HL-60 (cell line): ENCODE data around the gene SLC38A1.
A peak's percentile ranks its signal among the peaks of the same experiment; 100 is the strongest.

Source experiments
- DNase-seq, 2 experiments: peaks; one replicate each; pipeline ENCODE4 v3.0.0-alpha.2; 2010 to 2020; ENCODE audit warnings: low read depth in 1 of 2, low spot score in 1 of 2
- H3K27ac ChIP-seq: fragments of 250-450 bp; sonication (Bioruptor Pico); replicated peaks from 2 replicates; pipeline ENCODE4 v1.5.1; 2020; ENCODE audit warnings: mild to moderate bottlenecking, moderate library complexity
- H3K27me3 ChIP-seq: fragments of 250-450 bp; sonication (Bioruptor Pico); 2 replicates; pipeline ENCODE4 v1.5.1; 2021; ENCODE audit warnings: mild to moderate bottlenecking, moderate library complexity; ENCODE audit not compliant: insufficient read depth, poor library complexity, severe bottlenecking
- H3K4me3 ChIP-seq: replicated peaks from 2 replicates; pipeline ENCODE4 v1.5.1; 2011; ENCODE audit warnings: mild to moderate bottlenecking, control low read depth, low read length; ENCODE audit not compliant: insufficient read depth
- GABPA ChIP-seq: IDR thresholded peaks from 2 replicates; pipeline ENCODE4 v1.6.1; 2012; ENCODE audit warnings: low read depth
- POLR2AphosphoS5 ChIP-seq: IDR thresholded peaks from 2 replicates; pipeline ENCODE4 v1.6.1; 2012; ENCODE audit warnings: low read depth
- SPI1 ChIP-seq: IDR thresholded peaks from 2 replicates; pipeline ENCODE4 v1.6.1; 2012; ENCODE audit warnings: low read depth, mild to moderate bottlenecking, borderline replicate concordance
- TF ChIP-seq, protein P1 (sequence below): IDR thresholded peaks from one replicate; pipeline ENCODE4 v1.5.1; 2011; ENCODE audit warnings: low read length, control low read depth, inconsistent platforms; ENCODE audit not compliant: insufficient read depth
- TF ChIP-seq, protein P2 (sequence below): IDR thresholded peaks from 2 replicates; pipeline ENCODE4 v1.6.1; 2012; ENCODE audit warnings: low read depth; ENCODE audit not compliant: insufficient replicate concordance

Gene SLC38A1

DNA sequence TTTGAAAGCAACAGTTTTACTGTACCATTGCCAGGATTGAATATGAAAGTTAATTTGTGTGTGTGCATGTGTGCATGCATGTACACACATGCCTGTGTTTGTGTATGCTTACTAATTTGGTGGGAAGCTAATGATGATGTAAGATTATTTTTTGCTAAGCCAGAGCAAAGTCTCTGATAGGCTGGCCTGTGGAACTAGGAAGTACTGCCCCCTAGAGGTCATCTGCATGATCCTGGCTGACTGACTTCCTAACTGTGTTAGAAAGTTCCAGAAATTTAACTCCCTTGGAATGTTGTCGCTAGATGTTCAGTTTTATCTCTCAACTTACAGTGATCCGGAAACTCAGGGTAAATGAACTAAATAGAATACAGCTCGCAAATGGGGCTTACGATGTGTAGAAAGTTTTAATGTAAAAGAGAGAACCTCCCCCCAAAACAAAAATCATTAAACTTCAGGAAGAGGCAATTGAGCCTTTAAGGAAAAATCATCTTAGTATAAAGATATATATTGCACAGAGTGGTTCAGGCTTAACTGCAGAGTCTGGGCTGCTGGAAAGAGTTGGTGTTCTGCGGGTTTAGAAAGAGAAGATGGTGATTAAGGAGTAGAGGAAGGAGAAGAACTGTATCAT lies 34.3 kb upstream of the SLC38A1 start:
- Histone ChIP-seq H3K27ac (no peak overlapping the region), H3K4me3 (no peak overlapping the region), H3K27me3 (no peaks in the 10 kb centered on the region)
- DNase-seq, result peak; percentile 41 to 61
- TF ChIP-seq, protein P1, sequence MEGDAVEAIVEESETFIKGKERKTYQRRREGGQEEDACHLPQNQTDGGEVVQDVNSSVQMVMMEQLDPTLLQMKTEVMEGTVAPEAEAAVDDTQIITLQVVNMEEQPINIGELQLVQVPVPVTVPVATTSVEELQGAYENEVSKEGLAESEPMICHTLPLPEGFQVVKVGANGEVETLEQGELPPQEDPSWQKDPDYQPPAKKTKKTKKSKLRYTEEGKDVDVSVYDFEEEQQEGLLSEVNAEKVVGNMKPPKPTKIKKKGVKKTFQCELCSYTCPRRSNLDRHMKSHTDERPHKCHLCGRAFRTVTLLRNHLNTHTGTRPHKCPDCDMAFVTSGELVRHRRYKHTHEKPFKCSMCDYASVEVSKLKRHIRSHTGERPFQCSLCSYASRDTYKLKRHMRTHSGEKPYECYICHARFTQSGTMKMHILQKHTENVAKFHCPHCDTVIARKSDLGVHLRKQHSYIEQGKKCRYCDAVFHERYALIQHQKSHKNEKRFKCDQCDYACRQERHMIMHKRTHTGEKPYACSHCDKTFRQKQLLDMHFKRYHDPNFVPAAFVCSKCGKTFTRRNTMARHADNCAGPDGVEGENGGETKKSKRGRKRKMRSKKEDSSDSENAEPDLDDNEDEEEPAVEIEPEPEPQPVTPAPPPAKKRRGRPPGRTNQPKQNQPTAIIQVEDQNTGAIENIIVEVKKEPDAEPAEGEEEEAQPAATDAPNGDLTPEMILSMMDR, result peak; percentile 43
- TF ChIP-seq, protein P2, sequence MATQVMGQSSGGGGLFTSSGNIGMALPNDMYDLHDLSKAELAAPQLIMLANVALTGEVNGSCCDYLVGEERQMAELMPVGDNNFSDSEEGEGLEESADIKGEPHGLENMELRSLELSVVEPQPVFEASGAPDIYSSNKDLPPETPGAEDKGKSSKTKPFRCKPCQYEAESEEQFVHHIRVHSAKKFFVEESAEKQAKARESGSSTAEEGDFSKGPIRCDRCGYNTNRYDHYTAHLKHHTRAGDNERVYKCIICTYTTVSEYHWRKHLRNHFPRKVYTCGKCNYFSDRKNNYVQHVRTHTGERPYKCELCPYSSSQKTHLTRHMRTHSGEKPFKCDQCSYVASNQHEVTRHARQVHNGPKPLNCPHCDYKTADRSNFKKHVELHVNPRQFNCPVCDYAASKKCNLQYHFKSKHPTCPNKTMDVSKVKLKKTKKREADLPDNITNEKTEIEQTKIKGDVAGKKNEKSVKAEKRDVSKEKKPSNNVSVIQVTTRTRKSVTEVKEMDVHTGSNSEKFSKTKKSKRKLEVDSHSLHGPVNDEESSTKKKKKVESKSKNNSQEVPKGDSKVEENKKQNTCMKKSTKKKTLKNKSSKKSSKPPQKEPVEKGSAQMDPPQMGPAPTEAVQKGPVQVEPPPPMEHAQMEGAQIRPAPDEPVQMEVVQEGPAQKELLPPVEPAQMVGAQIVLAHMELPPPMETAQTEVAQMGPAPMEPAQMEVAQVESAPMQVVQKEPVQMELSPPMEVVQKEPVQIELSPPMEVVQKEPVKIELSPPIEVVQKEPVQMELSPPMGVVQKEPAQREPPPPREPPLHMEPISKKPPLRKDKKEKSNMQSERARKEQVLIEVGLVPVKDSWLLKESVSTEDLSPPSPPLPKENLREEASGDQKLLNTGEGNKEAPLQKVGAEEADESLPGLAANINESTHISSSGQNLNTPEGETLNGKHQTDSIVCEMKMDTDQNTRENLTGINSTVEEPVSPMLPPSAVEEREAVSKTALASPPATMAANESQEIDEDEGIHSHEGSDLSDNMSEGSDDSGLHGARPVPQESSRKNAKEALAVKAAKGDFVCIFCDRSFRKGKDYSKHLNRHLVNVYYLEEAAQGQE, result no peak
- TF ChIP-seq POLR2AphosphoS5 (no peak), GABPA (no peak)

DNA sequence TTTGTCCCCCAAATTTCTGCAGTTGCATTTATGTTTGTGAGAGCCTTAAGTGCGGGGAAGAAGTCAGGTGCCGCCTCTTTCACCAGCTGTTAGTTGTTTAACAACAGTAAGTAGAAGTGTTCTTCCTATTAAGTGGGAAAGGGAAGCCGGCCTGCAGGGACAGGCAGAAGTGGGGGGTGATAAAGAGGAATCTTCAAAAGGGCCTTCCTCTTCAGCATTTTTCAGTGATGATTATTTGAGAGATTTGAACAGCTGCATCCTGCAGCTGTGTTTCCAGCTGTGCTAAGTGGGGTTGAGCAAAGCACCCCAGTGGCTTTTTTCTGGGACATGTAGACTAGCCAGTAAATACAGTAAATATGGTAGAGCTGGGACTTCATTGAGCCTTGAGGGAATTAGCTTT lies 32.1 kb upstream of the SLC38A1 start:
- H3K27ac ChIP-seq, result no peak overlapping the region
- TF ChIP-seq GABPA (no peak), SPI1 (peak; percentile 30; the same call in 1 of the 2 replicates)
- TF ChIP-seq, protein P2, result no peak
- TF ChIP-seq, protein P1, result no peak
- H3K4me3 ChIP-seq, result no peak overlapping the region
- peak; percentile 47 for DNase-seq
- no peaks in the 10 kb centered on the region for H3K27me3 ChIP-seq

DNA sequence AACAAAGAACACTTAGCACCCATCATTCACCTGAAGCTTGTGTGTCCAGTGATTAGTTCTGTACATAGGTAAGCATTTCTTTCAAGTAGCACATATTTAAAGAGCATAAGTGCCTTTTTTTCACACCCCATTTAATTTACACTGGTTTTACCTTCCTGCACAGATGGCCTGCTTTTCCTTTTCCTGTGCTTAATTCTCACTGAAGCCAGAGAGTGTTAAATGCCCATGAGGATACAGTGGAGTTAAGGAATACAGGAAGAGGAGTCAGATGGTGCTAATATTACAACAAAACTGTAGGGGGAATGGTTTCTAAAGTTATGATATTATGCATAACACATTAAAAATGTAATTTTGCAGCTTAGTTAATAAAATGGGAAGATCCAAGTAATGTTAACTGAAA lies 31.0 kb upstream of the SLC38A1 start:
- Histone ChIP-seq H3K4me3 (no peak overlapping the region), H3K27ac (no peak overlapping the region), H3K27me3 (no peaks in the 10 kb centered on the region)
- TF ChIP-seq POLR2AphosphoS5 (no peak), GABPA (no peak)
- TF ChIP-seq, protein P1, result no peak
- TF ChIP-seq, protein P2, result no peak
- DNase-seq, result no peak
